ENCODE results near the gene TRAK2.

- TF ChIP-seq CTCF (IDR thresholded peaks at IDR 0.05; ENCODE audit: control extremely low read depth in 1 of 3, insufficient read depth in 1 of 3, low read depth in 1 of 3, low read length in 3 of 3) (no peak), SP1 (IDR thresholded peaks at IDR 0.05; ENCODE audit: low read depth, low read length) (no peak), POLR2A (IDR thresholded peaks at IDR 0.05; ENCODE audit: control extremely low read depth in 1 of 2, low read depth in 2 of 2, low read length in 2 of 2) (no peak), CREB1 (IDR thresholded peaks at IDR 0.05) (no peak), EP300 (IDR thresholded peaks at IDR 0.05; ENCODE audit: borderline replicate concordance in 1 of 2, low read depth in 2 of 2, low read length in 2 of 2) (no peak), EZH2 (IDR thresholded peaks at IDR 0.05; ENCODE audit: low read depth, low read length, severe bottlenecking) (no peak), POLR2AphosphoS5 (IDR thresholded peaks at IDR 0.05; ENCODE audit: low read depth, low read length) (no peak)
Observed at GRCh38 chr2:201369775-201370174, 81.5 kb downstream of the TRAK2 start.

All from H1 (cell line).